ENCODE data around the gene FTH1. TPM values are rescaled to one million over a fixed set of nuclear protein-coding genes. Genes with fewer than 3 reads are reported as not detected.

FTH1 gene
- total and polyA plus RNA-seq, 2 of the 13 experiments (the other 11 are each of a cell fraction or from before 2014, with no cell fraction given), result 607 to 760 TPM

DNA sequence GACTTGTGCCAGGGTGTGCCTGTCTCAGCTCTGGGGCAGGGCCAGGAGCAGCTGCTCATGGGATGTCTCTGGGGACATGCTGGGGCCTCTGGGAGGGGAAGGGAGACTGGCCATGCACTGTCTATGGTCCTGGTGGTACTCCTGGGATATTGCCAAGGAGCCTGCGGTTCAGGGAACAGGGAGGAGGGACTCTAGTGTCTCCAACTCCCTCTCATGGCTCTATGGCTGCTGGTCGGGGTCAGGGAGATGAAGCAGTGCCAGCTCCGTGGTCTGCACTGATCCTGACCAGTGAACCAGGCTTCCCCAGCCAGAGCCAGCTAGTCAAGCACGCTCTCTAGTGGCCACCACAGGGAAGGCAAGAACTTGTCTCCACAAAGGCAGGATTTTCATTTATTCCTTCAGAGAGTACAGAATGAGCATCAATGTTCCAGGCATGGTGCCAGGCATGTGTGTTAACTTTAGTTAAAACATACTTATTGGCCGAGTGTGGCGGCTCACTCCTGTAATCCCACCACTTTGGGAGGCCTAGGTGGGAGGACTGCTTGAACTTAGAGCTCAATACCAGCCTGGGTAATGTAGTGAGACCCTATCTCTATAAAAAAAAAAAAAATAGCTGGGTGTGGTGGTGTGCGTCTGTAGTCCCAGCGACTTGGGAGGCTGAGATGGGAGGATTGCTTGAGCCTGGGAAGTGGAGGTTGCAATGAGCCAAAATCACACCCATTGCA is 19.8 kb downstream of the FTH1 start (continued):
- TF ChIP-seq KDM1A (CRISPR knock-in tag; IDR thresholded peaks at IDR 0.05) (no peak), ZNF276 (CRISPR knock-in tag; IDR thresholded peaks at IDR 0.05; ENCODE audit: low read depth) (no peak), ZFP36L1 (CRISPR knock-in tag; IDR thresholded peaks at IDR 0.05) (no peak), IKZF1 (IDR thresholded peaks at IDR 0.05) (no peak), ZNF496 (CRISPR knock-in tag; IDR thresholded peaks at IDR 0.05; ENCODE audit: insufficient replicate concordance) (no peak), RFX5 (IDR thresholded peaks at IDR 0.05; ENCODE audit: low read depth, low read length) (no peak; the same call in 1 of the 2 replicates), CAMTA2 (CRISPR knock-in tag; IDR thresholded peaks at IDR 0.05; ENCODE audit: borderline replicate concordance) (no peak), TARDBP (CRISPR knock-in tag; IDR thresholded peaks at IDR 0.05) (no peak), HNF1B (CRISPR knock-in tag; IDR thresholded peaks at IDR 0.05) (0 out of 2 replicates have a peak, but pooled peaks have one; percentile 39), SOX6 (IDR thresholded peaks at IDR 0.05) (no peak), SOX6 (CRISPR knock-in tag; IDR thresholded peaks at IDR 0.05) (no peak), ZNF773 (CRISPR knock-in tag; IDR thresholded peaks at IDR 0.05; ENCODE audit: borderline replicate concordance) (no peak), MED13 (CRISPR knock-in tag; IDR thresholded peaks at IDR 0.05) (no peak), RAD21 (CRISPR knock-in tag; IDR thresholded peaks at IDR 0.05) (peak; percentile 99), SSRP1 (CRISPR knock-in tag; IDR thresholded peaks at IDR 0.05) (no peak), NFE2L1 (CRISPR knock-in tag; IDR thresholded peaks at IDR 0.05; ENCODE audit: borderline replicate concordance) (no peak)
- TF ChIP-seq, protein P1, sequence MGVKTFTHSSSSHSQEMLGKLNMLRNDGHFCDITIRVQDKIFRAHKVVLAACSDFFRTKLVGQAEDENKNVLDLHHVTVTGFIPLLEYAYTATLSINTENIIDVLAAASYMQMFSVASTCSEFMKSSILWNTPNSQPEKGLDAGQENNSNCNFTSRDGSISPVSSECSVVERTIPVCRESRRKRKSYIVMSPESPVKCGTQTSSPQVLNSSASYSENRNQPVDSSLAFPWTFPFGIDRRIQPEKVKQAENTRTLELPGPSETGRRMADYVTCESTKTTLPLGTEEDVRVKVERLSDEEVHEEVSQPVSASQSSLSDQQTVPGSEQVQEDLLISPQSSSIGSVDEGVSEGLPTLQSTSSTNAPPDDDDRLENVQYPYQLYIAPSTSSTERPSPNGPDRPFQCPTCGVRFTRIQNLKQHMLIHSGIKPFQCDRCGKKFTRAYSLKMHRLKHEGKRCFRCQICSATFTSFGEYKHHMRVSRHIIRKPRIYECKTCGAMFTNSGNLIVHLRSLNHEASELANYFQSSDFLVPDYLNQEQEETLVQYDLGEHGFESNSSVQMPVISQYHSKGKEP (CRISPR knock-in tag; IDR thresholded peaks at IDR 0.05), result no peak
- TF ChIP-seq, protein P2, sequence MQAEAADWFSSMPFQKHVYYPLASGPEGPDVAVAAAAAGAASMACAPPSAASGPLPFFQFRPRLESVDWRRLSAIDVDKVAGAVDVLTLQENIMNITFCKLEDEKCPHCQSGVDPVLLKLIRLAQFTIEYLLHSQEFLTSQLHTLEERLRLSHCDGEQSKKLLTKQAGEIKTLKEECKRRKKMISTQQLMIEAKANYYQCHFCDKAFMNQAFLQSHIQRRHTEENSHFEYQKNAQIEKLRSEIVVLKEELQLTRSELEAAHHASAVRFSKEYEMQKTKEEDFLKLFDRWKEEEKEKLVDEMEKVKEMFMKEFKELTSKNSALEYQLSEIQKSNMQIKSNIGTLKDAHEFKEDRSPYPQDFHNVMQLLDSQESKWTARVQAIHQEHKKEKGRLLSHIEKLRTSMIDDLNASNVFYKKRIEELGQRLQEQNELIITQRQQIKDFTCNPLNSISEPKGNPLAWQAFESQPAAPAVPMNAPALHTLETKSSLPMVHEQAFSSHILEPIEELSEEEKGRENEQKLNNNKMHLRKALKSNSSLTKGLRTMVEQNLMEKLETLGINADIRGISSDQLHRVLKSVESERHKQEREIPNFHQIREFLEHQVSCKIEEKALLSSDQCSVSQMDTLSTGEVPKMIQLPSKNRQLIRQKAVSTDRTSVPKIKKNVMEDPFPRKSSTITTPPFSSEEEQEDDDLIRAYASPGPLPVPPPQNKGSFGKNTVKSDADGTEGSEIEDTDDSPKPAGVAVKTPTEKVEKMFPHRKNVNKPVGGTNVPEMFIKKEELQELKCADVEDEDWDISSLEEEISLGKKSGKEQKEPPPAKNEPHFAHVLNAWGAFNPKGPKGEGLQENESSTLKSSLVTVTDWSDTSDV (CRISPR knock-in tag; IDR thresholded peaks at IDR 0.05), result no peak

Data from HepG2 (cell line).